Activated T-helper 1 cell treated with anti-CD3 and anti-CD28 coated beads, Interleukin-12 subunit alpha, Interleukin-12 subunit beta, Interleukin-2, Interleukin-4 antibody, amounts not matched to agents 30 ng/mL and 10 ng/mL and 1 ng/mL, durations not matched to agents 14 hours and 24 hours and 36 hours (primary cell): ENCODE results near the gene FAM174A. TPM values are rescaled to one million over a fixed set of nuclear protein-coding genes. Genes with fewer than 3 reads are reported as not detected.
"Not testable (repeated sequence)": the region's sequence is repeated elsewhere in the genome, so short reads cannot be mapped to it uniquely, and the experiment has no call there.

Experiments
- DNase-seq: peaks from one replicate; pipeline ENCODE4 v3.0.0; 2021; ENCODE audit warnings: low spot score
- H3K27ac Mint-ChIP-seq: one replicate; pipeline ENCODE4 v1.8.0; 2021; ENCODE audit warnings: mild to moderate bottlenecking, mixed read lengths
- H3K27me3 Mint-ChIP-seq: one replicate; pipeline ENCODE4 v1.8.0; 2022; ENCODE audit warnings: mild to moderate bottlenecking, moderate library complexity, mixed read lengths; ENCODE audit not compliant: insufficient read depth
- H3K36me3 Mint-ChIP-seq: one replicate; pipeline ENCODE4 v1.8.0; 2021; ENCODE audit warnings: low read depth, mixed read lengths
- H3K4me1 Mint-ChIP-seq: one replicate; pipeline ENCODE4 v1.8.0; 2021; ENCODE audit warnings: low read depth, mixed read lengths
- H3K4me3 Mint-ChIP-seq: one replicate; pipeline ENCODE4 v1.8.0; 2021; ENCODE audit warnings: mild to moderate bottlenecking, moderate library complexity, mixed read lengths
- H3K9me3 Mint-ChIP-seq: one replicate; pipeline ENCODE4 v1.8.0; 2021; ENCODE audit warnings: mixed read lengths
- intact Hi-C: fragments of 100-400 bp; cut with micrococcal nuclease; formaldehyde crosslinking; loops from one replicate; pipeline ENCODE4 v1.15.1; 2024
- total RNA-seq: library from RNA; stranded (reverse); gene quantifications from 2 replicates; pipeline ENCODE4 v1.2.3, GENCODE V29; 2022

The FAM174A gene
- total RNA-seq, 1 donor from 2014 or later: 8.2 TPM

GRCh38 chr5:100590867-100591266 lies 55.7 kb downstream of the FAM174A start:
- Mint-ChIP-seq H3K36me3 (no peaks in the 10 kb centered on the region), H3K4me3 (no peak overlapping the region), H3K9me3 (no peaks in the 10 kb centered on the region), H3K27me3 (peaks cover 3% of the 10 kb centered on the region), H3K27ac (no peak overlapping the region), H3K4me1 (no peaks in the 10 kb centered on the region)
- DNase-seq: no peak
- intact Hi-C loops: no loop called here

GRCh38 chr5:100595152-100595811 lies 60.1 kb downstream of the FAM174A start:
- intact Hi-C loops: no loop called here
- no peak overlapping the region for H3K27ac Mint-ChIP-seq
- H3K4me3 Mint-ChIP-seq: no peak overlapping the region

GRCh38 chr5:100595812-100596173 lies 60.6 kb downstream of the FAM174A start:
- intact Hi-C loops: no loop called here
- peaks cover 8% of the 10 kb centered on the region for H3K27me3 Mint-ChIP-seq
- H3K9me3 Mint-ChIP-seq: no peaks in the 10 kb centered on the region
- no peak overlapping the region for H3K4me3 Mint-ChIP-seq
- no peak for DNase-seq
- no peaks in the 10 kb centered on the region for H3K4me1 Mint-ChIP-seq
- no peak overlapping the region for H3K27ac Mint-ChIP-seq
- no peaks in the 10 kb centered on the region for H3K36me3 Mint-ChIP-seq

More at GRCh38 chr5:100595152-100595811, 60.1 kb downstream of the FAM174A start:
- Mint-ChIP-seq H3K36me3 (no peaks in the 10 kb centered on the region), H3K9me3 (no peaks in the 10 kb centered on the region), H3K27me3 (peaks cover 8% of the 10 kb centered on the region), H3K4me1 (no peaks in the 10 kb centered on the region)
- DNase-seq: no peak

GRCh38 chr5:100598446-100598845 lies 63.3 kb downstream of the FAM174A start:
- H3K27me3 Mint-ChIP-seq: peaks cover 14% of the 10 kb centered on the region
- no peaks in the 10 kb centered on the region for H3K36me3 Mint-ChIP-seq
- no peak overlapping the region for H3K4me3 Mint-ChIP-seq
- H3K9me3 Mint-ChIP-seq: no peaks in the 10 kb centered on the region
- intact Hi-C loops: no loop called here
- no peak for DNase-seq
- no peak overlapping the region for H3K27ac Mint-ChIP-seq
- H3K4me1 Mint-ChIP-seq: no peaks in the 10 kb centered on the region

- no peak overlapping the region for H3K4me3 Mint-ChIP-seq
- no peaks in the 10 kb centered on the region for H3K36me3 Mint-ChIP-seq
- peaks cover 12% of the 10 kb centered on the region for H3K27me3 Mint-ChIP-seq
- H3K27ac Mint-ChIP-seq: no peak overlapping the region
- H3K4me1 Mint-ChIP-seq: no peaks in the 10 kb centered on the region
- intact Hi-C loops: no loop called here
- DNase-seq: no peak
- H3K9me3 Mint-ChIP-seq: no peaks in the 10 kb centered on the region
These were observed 65.3 kb downstream of the FAM174A start for GRCh38 chr5:100600298-100600994.

GRCh38 chr5:100603141-100603540 lies 68.0 kb downstream of the FAM174A start:
- Mint-ChIP-seq H3K27ac (no peak overlapping the region), H3K36me3 (no peaks in the 10 kb centered on the region), H3K27me3 (peaks cover 12% of the 10 kb centered on the region), H3K4me3 (no peak overlapping the region), H3K4me1 (no peaks in the 10 kb centered on the region), H3K9me3 (no peaks in the 10 kb centered on the region)
- intact Hi-C loops: no loop called here
- DNase-seq: no peak

- DNase-seq, H3K4me1 Mint-ChIP-seq, intact Hi-C loops, H3K9me3 Mint-ChIP-seq, H3K36me3 Mint-ChIP-seq, H3K27ac Mint-ChIP-seq, H3K4me3 Mint-ChIP-seq: not testable (repeated sequence)
- peaks cover 11% of the 10 kb centered on the region for H3K27me3 Mint-ChIP-seq
These were observed 68.8 kb downstream of the FAM174A start for GRCh38 chr5:100604021-100604420.

- H3K27me3 Mint-ChIP-seq: peaks cover 9% of the 10 kb centered on the region
- no peak overlapping the region for H3K4me3 Mint-ChIP-seq
- no peaks in the 10 kb centered on the region for H3K4me1 Mint-ChIP-seq
- intact Hi-C loops: no loop called here
- DNase-seq: no peak
- H3K9me3 Mint-ChIP-seq: no peaks in the 10 kb centered on the region
- H3K36me3 Mint-ChIP-seq: no peaks in the 10 kb centered on the region
- no peak overlapping the region for H3K27ac Mint-ChIP-seq
These were observed 74.4 kb downstream of the FAM174A start for GRCh38 chr5:100609594-100609993.

- peaks cover 11% of the 10 kb centered on the region for H3K27me3 Mint-ChIP-seq
- intact Hi-C loops: no loop called here
- no peaks in the 10 kb centered on the region for H3K4me1 Mint-ChIP-seq
- no peak overlapping the region for H3K27ac Mint-ChIP-seq
- H3K4me3 Mint-ChIP-seq: no peak overlapping the region
- H3K9me3 Mint-ChIP-seq: no peaks in the 10 kb centered on the region
- DNase-seq: no peak
- H3K36me3 Mint-ChIP-seq: no peaks in the 10 kb centered on the region
These were observed 79.1 kb downstream of the FAM174A start for GRCh38 chr5:100614308-100614707.

GRCh38 chr5:100615362-100615761 lies 80.2 kb downstream of the FAM174A start:
- Mint-ChIP-seq H3K27me3 (peaks cover 6% of the 10 kb centered on the region), H3K4me3 (no peak overlapping the region), H3K27ac (no peak overlapping the region), H3K4me1 (no peaks in the 10 kb centered on the region), H3K9me3 (no peaks in the 10 kb centered on the region), H3K36me3 (no peaks in the 10 kb centered on the region)
- no peak for DNase-seq
- intact Hi-C loops: no loop called here

GRCh38 chr5:100616291-100616690 lies 81.1 kb downstream of the FAM174A start:
- intact Hi-C loops: no loop called here
- DNase-seq: no peak
- no peaks in the 10 kb centered on the region for H3K4me1 Mint-ChIP-seq
- H3K9me3 Mint-ChIP-seq: no peaks in the 10 kb centered on the region
- no peaks in the 10 kb centered on the region for H3K36me3 Mint-ChIP-seq
- peaks cover 5% of the 10 kb centered on the region for H3K27me3 Mint-ChIP-seq
- H3K27ac Mint-ChIP-seq: no peak overlapping the region
- H3K4me3 Mint-ChIP-seq: no peak overlapping the region

GRCh38 chr5:100616981-100617380 lies 81.8 kb downstream of the FAM174A start:
- no peak overlapping the region for H3K4me3 Mint-ChIP-seq
- H3K4me1 Mint-ChIP-seq: no peaks in the 10 kb centered on the region
- peaks cover 4% of the 10 kb centered on the region for H3K27me3 Mint-ChIP-seq
- no peak overlapping the region for H3K27ac Mint-ChIP-seq
- no peaks in the 10 kb centered on the region for H3K9me3 Mint-ChIP-seq
- no peak for DNase-seq
- intact Hi-C loops: no loop called here
- H3K36me3 Mint-ChIP-seq: no peaks in the 10 kb centered on the region

- no peaks in the 10 kb centered on the region for H3K4me1 Mint-ChIP-seq
These were observed 88.5 kb downstream of the FAM174A start for GRCh38 chr5:100623719-100624118.

More at GRCh38 chr5:100623719-100624118, 88.5 kb downstream of the FAM174A start:
- DNase-seq: no peak
- Mint-ChIP-seq H3K9me3 (no peaks in the 10 kb centered on the region), H3K4me3 (no peak overlapping the region), H3K27me3 (peaks cover 2% of the 10 kb centered on the region), H3K27ac (no peak overlapping the region), H3K36me3 (no peaks in the 10 kb centered on the region)
- intact Hi-C loops: loop anchor here (1.0 to 2.0 kb wide), 3 partner anchors 277 to 767 kb away; no protein-coding TSS in a partner anchor
